ENCODE measurements around the gene MFSD2A.
"Not testable (repeated sequence)": the region's sequence is repeated elsewhere in the genome, so short reads cannot be mapped to it uniquely, and the experiment has no call there.

MFSD2A gene

GRCh38 chr1:39940980-39941871 is 13.7 kb upstream of the MFSD2A start:
- DNase-seq (ENCODE audit: low spot score) = no peak

DNA sequence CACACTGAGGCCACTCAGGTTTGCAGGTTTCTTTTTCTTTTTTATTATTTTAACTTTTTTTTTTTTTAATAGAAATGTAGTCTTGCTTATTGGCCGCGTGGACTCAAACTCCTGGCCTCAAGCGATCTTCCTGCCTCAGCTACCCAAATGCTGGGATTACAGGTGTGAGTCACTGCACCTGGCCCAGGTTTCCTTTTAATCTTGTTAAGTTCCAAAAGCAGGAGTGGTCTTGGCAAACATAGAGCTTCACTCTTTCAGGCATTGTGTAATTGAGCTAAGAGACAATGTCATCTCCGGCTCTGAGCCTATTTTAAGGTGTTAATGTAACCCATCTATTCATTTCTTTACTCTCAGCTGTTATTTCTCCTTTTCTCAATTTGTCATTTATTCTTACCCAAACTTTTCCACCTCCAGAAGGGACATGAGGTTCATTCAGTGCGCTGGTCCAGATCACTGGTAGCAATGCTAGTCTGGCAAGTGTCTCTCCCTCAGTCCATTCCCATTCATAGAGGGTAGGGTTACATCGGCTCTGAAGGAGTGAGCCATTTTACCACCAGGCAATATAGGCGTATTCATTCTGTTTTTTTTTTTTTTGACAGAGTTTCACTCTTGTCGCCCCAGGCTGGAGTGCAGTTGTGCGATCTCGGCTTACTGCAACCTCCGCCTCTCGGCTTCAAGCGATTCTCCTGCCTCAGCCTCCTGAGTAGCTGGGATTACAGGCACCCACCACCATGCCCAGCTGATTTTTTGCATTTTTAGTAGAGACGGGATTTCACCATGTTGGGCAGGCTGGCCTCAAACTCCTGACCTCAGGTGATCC is 11.3 kb upstream of the MFSD2A start:
- no peak for DNase-seq (ENCODE audit: low spot score)

- no peak for DNase-seq (ENCODE audit: low spot score)
Observed at GRCh38 chr1:39944410-39945112, 10.4 kb upstream of the MFSD2A start.

DNA sequence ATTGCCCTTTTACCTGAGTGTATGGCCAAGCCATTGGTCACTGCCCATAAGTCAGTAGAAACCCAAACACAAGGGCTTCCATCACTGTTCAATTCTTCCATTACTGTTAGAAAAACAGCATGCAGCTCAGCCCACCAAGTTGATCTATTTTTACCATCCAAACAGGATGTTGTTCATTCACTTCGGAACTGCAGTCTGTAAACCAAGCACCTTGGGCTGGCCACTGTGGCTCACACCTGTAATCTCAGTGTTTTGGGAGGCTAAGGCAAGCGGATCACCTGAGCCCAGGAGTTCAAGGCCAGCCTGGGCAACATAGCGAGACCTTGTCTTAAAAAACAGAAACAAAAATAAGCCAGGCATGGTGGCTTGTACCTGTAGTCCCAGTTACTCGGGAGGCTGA is 8.7 kb upstream of the MFSD2A start:
- DNase-seq (ENCODE audit: low spot score) = no peak

DNA sequence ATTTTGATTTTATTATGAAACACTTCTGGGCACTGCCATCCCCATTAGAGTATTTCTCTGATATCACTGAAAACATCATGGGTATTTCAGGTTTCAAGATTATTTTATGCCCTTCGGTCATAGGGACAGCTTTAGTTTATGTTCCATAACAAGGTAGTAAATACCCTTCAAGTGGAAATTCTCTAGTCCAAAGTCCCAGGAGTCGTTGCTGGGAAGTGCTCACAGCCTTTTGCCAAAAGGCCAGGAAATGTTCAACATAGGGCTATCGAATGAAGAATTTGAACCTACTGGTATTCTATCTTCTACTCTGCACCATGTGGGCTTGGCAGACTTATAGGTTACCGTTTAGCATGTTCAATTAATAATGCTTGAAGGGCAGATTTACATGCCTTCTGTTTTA is 7.7 kb upstream of the MFSD2A start:
- no peak for DNase-seq (ENCODE audit: low spot score)

DNA sequence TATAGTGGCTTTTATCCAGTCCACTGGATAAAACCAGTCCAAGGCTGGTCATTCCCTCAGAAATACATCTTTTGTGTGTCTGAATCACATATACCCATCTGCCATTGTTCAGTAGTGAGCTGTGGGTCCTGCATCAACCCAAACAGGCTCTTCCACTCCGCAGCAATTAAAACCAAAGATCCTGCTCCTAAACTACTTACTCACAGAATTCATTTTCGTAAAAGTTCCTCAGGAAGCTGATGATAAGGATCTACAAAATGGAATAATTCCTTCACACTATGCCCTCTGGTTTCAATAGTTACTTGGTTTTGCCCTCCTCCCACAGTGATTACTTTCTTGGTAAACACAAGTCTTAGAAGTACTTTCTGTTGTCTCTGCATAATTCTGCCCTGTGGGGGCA is 5.1 kb upstream of the MFSD2A start:
- DNase-seq (ENCODE audit: low spot score) = no peak

- DNase-seq (ENCODE audit: low spot score) = no peak
Observed at GRCh38 chr1:39951926-39952325, 3.0 kb upstream of the MFSD2A start.

GRCh38 chr1:39952359-39953110 is 2.4 kb upstream of the MFSD2A start:
- DNase-seq (ENCODE audit: low spot score) = no peak

- no peak for DNase-seq (ENCODE audit: low spot score)
Observed at GRCh38 chr1:39954324-39954869, 548 bp upstream of the MFSD2A start.

GRCh38 chr1:39955547-39956539 is 898 bp downstream of the MFSD2A start:
- DNase-seq (ENCODE audit: low spot score) = peak; percentile 42

DNA sequence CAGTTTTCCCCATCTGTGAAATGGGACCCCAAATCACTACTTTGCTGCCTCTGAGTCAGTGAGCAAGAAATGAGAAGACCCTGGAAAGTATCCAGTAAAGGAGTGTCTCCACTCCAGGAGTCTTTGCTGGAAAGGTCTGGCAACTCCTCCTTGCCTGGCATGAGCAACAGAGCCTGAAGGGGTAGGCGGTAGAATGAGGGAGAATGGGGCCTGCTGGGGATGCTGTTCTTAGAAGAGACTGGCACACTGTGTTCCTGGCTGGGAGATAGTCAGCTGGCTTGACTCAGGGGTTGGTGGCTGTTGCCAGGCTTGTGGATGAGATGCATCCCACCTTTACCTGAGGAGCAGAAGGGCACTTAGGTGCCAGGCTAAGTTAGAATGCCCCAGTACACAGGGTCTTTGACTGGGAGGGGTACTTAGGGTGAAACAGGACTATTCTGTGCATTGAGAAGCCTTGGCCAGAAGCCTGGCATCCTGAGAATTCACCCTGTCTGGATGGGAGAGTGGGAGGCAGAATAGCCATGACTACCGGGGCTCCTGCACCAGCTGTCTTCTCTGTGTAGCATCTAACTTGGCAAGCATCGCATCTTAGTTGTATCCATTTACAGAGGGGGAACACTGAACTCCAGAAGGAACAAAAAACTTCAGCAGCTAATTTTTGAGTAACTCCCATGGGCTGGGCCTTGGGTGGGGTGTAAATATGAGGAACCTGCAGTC is 2.5 kb downstream of the MFSD2A start:
- DNase-seq (ENCODE audit: low spot score) = no peak

DNA sequence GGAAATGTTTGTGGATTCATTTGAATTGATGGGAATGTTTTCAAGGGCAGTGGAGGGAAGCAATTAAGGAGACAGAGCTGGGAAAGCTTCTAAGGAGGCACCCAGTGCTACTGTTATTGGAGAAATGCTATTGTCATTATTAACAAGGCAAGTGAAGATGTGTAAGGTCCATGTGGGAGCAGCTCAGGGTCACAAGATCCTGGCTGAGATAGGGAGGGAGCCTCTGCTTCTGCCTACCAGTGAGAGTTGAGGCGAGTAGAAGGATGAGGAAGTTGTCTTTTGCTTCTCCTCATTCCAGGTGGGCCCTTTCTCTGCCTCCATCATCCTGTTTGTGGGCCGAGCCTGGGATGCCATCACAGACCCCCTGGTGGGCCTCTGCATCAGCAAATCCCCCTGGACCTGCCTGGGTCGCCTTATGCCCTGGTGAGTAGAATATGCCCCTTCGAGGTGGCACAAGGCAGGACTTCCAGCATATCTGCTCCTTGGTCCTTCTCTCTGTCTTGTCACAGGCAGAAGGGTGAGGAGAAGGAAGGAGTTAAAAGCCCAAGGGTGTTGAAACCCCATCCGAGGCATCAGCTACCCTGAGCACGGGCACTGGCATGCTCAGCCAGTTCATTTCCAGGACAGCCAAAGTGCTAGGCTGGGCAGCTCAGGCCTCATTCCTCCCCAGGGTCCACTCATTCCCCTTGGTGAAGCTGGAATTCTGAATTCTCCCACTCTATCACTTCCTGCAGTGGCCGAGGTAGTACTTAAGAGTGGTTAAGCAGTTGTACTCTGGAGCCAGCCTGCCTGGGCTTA is 3.7 kb downstream of the MFSD2A start:
- DNase-seq (ENCODE audit: low spot score) = no peak

- DNase-seq (ENCODE audit: low spot score) = no peak
Observed at GRCh38 chr1:39959651-39960333, 4.8 kb downstream of the MFSD2A start.

DNA sequence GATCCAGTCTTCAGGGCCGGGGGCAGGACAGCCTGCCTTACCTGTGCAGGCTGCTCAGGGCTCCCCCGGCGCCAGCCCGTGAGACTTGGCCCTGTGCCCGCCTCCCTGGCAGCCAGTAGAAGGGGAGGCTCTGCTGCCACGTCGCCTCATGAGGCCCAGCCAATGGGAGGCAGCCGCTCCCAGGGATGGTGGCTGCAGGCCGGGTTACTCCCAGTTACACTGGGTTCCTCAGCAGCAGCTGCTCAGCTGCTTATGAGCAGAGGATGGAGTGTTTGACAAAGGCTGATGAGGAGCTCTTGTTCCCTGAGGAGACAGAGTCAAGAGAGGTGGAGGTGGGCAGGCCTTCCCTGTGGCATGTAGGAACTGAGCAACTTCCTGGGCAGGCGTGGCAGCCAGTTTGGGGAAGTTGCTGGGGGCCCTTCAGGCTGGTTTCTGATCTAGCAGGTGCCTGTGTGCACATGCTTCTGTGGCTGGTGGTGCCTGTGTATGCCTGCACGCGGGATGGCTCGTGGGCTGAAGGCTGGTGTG is 5.5 kb downstream of the MFSD2A start:
- DNase-seq (ENCODE audit: low spot score) = no peak

GRCh38 chr1:39962450-39962825 is 7.5 kb downstream of the MFSD2A start:
- DNase-seq (ENCODE audit: low spot score) = no peak

GRCh38 chr1:39962964-39963363 is 8.0 kb downstream of the MFSD2A start:
- DNase-seq (ENCODE audit: low spot score) = not testable (repeated sequence)

DNA sequence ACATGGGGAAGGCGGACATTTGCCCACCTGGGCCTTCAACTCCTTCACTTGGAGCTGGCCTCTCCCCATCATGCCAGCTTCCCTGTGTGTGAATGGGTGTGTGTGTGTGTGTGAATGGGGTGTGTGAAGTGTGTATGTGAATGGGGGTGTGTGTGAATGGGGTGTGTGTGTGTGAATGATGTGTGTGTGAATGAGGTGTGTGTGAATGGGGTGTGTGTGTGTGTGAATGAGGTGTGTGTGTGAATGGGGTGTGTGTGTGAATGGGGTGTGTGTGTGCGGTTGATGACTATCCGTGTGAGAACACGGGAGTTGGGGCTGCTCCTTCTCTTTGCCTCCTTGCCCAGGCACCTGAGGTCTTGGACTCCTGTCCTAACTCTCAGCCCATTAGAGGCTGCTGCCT is 9.6 kb downstream of the MFSD2A start:
- no peak for DNase-seq (ENCODE audit: low spot score)

GRCh38 chr1:39965044-39965443 is 10.1 kb downstream of the MFSD2A start:
- no peak for DNase-seq (ENCODE audit: low spot score)

Data from cerebellar cortex (tissue), 1 donor.